A549 (cell line): Measurements from ENCODE around the gene EXOC3. TPM values are rescaled to one million over a fixed set of nuclear protein-coding genes. Genes with fewer than 3 reads are reported as not detected.

ENCODE experiments used
- ATAC-seq, 2 experiments: fragments of 200-7000 bp in 1 of 2; fragments of >200 bp in 1 of 2; cut with Nextera tagmentation in 1 of 2; cut with Tn5 transposase in 1 of 2; 3 replicates each; pipeline versions ENCODE4 v1.8.0 to v1.9.1; 2018 to 2020; ENCODE audit warnings: mild to moderate bottlenecking in 1 of 2, moderate library complexity in 1 of 2
- CTCF ChIA-PET: fragments of 300-600 bp; sonication (Branson Sonifier 250); formaldehyde crosslinking; extraction: SDS; loops from one replicate; lab custom pipeline; 2021; ENCODE audit warnings: antibody characterized with exemption, inconsistent platforms; lab: Yijun Ruan, JAX
- POLR2A ChIA-PET: fragments of 350-600 bp; formaldehyde crosslinking; extraction: SDS; loops from one replicate; lab custom pipeline; 2021; ENCODE audit warnings: antibody characterized with exemption, inconsistent platforms; lab: Yijun Ruan, JAX
- DNase-seq, 2 experiments: peaks; one replicate each; pipeline versions ENCODE4 v3.0.0 to v3.0.0-alpha.2; 2011 to 2016; ENCODE audit warnings: low read depth in 1 of 2, low spot score in 1 of 2
- FAIRE-seq: peaks from 2 replicates; lab custom pipeline; 2011; peaks lifted over from hg19 to GRCh38; lab: Jason Lieb, UNC
- H3K27ac ChIP-seq, 2 experiments: fragments of >200 bp; sonication (Bioruptor Twin); formaldehyde crosslinking; 3 replicates each; pipeline ENCODE4 v1.5.1; 2016 to 2017
- H3K4me1 ChIP-seq: fragments of >200 bp; sonication (Bioruptor Twin); formaldehyde crosslinking; 3 replicates; pipeline ENCODE4 v1.6.1; 2016
- H3K4me2 ChIP-seq: fragments of >200 bp; sonication (Bioruptor Twin); formaldehyde crosslinking; 3 replicates; pipeline ENCODE4 v1.6.1; 2016
- H3K4me3 ChIP-seq: fragments of >200 bp; sonication (Bioruptor Twin); formaldehyde crosslinking; 3 replicates; pipeline ENCODE4 v1.5.1; 2016
- H3K9me3 ChIP-seq: fragments of >200 bp; sonication (Bioruptor Twin); formaldehyde crosslinking; 3 replicates; pipeline ENCODE4 v1.6.1; 2016
- CBX2 ChIP-seq: fragments of 200-600 bp; sonication (generic); IDR thresholded peaks from 2 replicates; pipeline ENCODE4 v1.6.1; 2016; ENCODE audit warnings: low read depth, mild to moderate bottlenecking, borderline replicate concordance
- CBX8 ChIP-seq: fragments of 200-600 bp; sonication (generic); IDR thresholded peaks from 2 replicates; pipeline ENCODE4 v1.6.1; 2016
- CEBPB ChIP-seq, 2 experiments: fragments of >200 bp in 1 of 2; sonication (Bioruptor Twin) in 1 of 2; formaldehyde crosslinking in 1 of 2; IDR thresholded peaks; 2 replicates each; pipeline ENCODE4 v1.6.1; 2012 to 2016
- EHMT2 ChIP-seq: fragments of 200-600 bp; sonication (generic); IDR thresholded peaks from 2 replicates; pipeline ENCODE4 v1.6.1; 2016; ENCODE audit warnings: antibody characterized with exemption, low read depth, mild to moderate bottlenecking, moderate library complexity
- EP300 ChIP-seq, 2 experiments: fragments of >200 bp; sonication (Bioruptor Twin); formaldehyde crosslinking; IDR thresholded peaks; 2 replicates in 1 of 2; 3 replicates in 1 of 2; pipeline ENCODE4 v1.6.1; 2016 to 2017
- ESRRA ChIP-seq: fragments of 150-350 bp; IDR thresholded peaks from 2 replicates; pipeline ENCODE4 v1.6.1; 2014; ENCODE audit warnings: mild to moderate bottlenecking, low read length, borderline replicate concordance
- FOXS1 ChIP-seq: fragments of 250-450 bp; sonication (Bioruptor Pico); IDR thresholded peaks from 2 replicates; pipeline ENCODE4 v1.5.0; 2020; ENCODE audit warnings: mild to moderate bottlenecking, moderate library complexity
- HDAC2 ChIP-seq: fragments of 200-600 bp; sonication (generic); IDR thresholded peaks from 2 replicates; pipeline ENCODE4 v1.6.1; 2016
- HEYL ChIP-seq: fragments of 250-450 bp; sonication (Bioruptor Pico); IDR thresholded peaks from 2 replicates; pipeline ENCODE4 v1.8.0; 2021; ENCODE audit warnings: mild to moderate bottlenecking, moderate library complexity
- JUNB ChIP-seq: fragments of >200 bp; sonication (Bioruptor Twin); formaldehyde crosslinking; IDR thresholded peaks from 2 replicates; pipeline ENCODE4 v1.6.1; 2016
- NFE2L2 ChIP-seq: fragments of 150-350 bp; conservative IDR thresholded peaks from 2 replicates; pipeline ENCODE4 v1.6.1; 2014; ENCODE audit warnings: low read length
- NR3C1 ChIP-seq: fragments of >200 bp; sonication (Bioruptor Twin); formaldehyde crosslinking; IDR thresholded peaks from 3 replicates; pipeline ENCODE4 v1.6.1; 2017
- POLR2AphosphoS2 ChIP-seq: conservative IDR thresholded peaks from 2 replicates; pipeline ENCODE4 v1.6.1; 2012; ENCODE audit warnings: low read length, improper control_type of control experiment, inconsistent platforms
- RARB ChIP-seq: fragments of 250-450 bp; sonication (Bioruptor Pico); IDR thresholded peaks from 2 replicates; pipeline ENCODE4 v1.8.0; 2021; ENCODE audit warnings: mild to moderate bottlenecking, moderate library complexity
- RCOR1 ChIP-seq: fragments of 150-350 bp; IDR thresholded peaks from 2 replicates; pipeline ENCODE4 v1.6.1; 2014; ENCODE audit warnings: antibody characterized with exemption, low read length, low read depth
- RFX5 ChIP-seq: fragments of 450-650 bp; IDR thresholded peaks from 2 replicates; pipeline ENCODE4 v1.7.1; 2014; ENCODE audit warnings: antibody characterized with exemption, mild to moderate bottlenecking, moderate library complexity
- SMC3 ChIP-seq: fragments of >200 bp; sonication (Bioruptor Twin); formaldehyde crosslinking; IDR thresholded peaks from 3 replicates; pipeline ENCODE4 v1.6.1; 2018; ENCODE audit warnings: inconsistent platforms
- TFCP2L1 ChIP-seq: fragments of 250-450 bp; sonication (Bioruptor Pico); IDR thresholded peaks from 2 replicates; pipeline ENCODE4 v1.5.0; 2021; ENCODE audit warnings: mild to moderate bottlenecking
- TP53 ChIP-seq: fragments of 250-450 bp; sonication (Bioruptor Pico); IDR thresholded peaks from 2 replicates; pipeline ENCODE4 v1.5.0; 2021; ENCODE audit warnings: mild to moderate bottlenecking, moderate library complexity
- WGBS: methylation state at CpG from one replicate; pipeline ENCODE4 v1.1.6; 2017; ENCODE audit errors: missing lambda C conversion rate; 5-methylcytosine and 5-hydroxymethylcytosine counted together
- polyA plus RNA-seq, 4 experiments: library from polyadenylated mRNA; depleted of rRNA in 3 of 4; stranded (reverse); fragments of >200 nt; fragmentation: RNase III in 1 of 4; extraction: RNeasy Plus Mini Kit Qiagen cat#74134 plus additional on column Dnase treatment in 1 of 4; gene quantifications; 2 replicates in 3 of 4; 3 replicates in 1 of 4; pipeline ENCODE4 v1.2.3, GENCODE V29; 2011 to 2017
- TF ChIP-seq, protein P1 (sequence below): IDR thresholded peaks from 2 replicates; pipeline ENCODE4 v1.6.1; 2012
- TF ChIP-seq, protein P2 (sequence below): fragments of >200 bp; sonication (Bioruptor Twin); formaldehyde crosslinking; IDR thresholded peaks from 3 replicates; pipeline ENCODE4 v1.5.1; 2016
- TF ChIP-seq, protein P3 (sequence below): fragments of 150-350 bp; IDR thresholded peaks from 2 replicates; pipeline ENCODE4 v1.6.1; 2014; ENCODE audit warnings: low read depth, mild to moderate bottlenecking, low read length

EXOC3 gene
- polyA plus RNA-seq, 2 of the 4 experiments (the other 2 are of a cell fraction), result 20.0 to 33.6 TPM

DNA sequence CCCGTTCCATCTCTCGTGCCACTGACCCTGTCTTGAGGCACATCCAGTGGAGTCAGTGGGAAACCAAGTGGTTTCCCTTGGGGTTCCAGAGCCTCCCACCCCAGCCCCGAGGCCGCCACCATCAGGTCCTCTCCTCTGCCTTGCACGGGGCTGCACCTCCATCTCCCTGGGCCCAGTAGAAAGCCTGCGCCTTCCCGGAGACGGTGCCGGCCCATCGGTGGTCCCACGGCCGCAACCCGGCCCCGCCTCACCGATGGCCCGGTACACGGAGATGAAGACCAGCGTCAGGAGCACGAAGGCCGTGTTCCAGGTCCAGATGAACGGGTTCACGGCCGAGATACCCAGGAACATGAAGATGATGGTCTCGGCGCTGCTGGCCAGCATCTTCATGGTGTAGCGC, 40.0 kb downstream of the EXOC3 start:
- FAIRE-seq (no peak), ATAC-seq (no peak)
- H3K4me2 ChIP-seq, result no peak overlapping the region
- ChIA-PET CTCF (no interaction called here), POLR2A (no interaction called here)
- H3K4me1 ChIP-seq, result no peaks in the 10 kb centered on the region
- H3K27ac ChIP-seq, result no peak overlapping the region
- 75% methylated on average over 25 of the region's 26 CpGs for WGBS
- no peaks in the 10 kb centered on the region for H3K9me3 ChIP-seq
- no peak for TF ChIP-seq CBX8
- no peak for TF ChIP-seq JUNB
- TF ChIP-seq EP300 (IDR thresholded peaks at IDR 0.05), result no peak
- no peak for TF ChIP-seq RCOR1
- TF ChIP-seq, protein P1, sequence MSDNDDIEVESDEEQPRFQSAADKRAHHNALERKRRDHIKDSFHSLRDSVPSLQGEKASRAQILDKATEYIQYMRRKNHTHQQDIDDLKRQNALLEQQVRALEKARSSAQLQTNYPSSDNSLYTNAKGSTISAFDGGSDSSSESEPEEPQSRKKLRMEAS, result no peak
- TF ChIP-seq CEBPB (IDR thresholded peaks at IDR 0.05), result no peak
- TF ChIP-seq EHMT2, result no peak
- TF ChIP-seq FOXS1 (CRISPR knock-in tag), result no peak
- no peak for TF ChIP-seq HDAC2
- TF ChIP-seq RFX5, result no peak
- no peak for TF ChIP-seq ESRRA
- no peak for TF ChIP-seq NFE2L2
- TF ChIP-seq NR3C1, result no peak
- TF ChIP-seq, protein P2, sequence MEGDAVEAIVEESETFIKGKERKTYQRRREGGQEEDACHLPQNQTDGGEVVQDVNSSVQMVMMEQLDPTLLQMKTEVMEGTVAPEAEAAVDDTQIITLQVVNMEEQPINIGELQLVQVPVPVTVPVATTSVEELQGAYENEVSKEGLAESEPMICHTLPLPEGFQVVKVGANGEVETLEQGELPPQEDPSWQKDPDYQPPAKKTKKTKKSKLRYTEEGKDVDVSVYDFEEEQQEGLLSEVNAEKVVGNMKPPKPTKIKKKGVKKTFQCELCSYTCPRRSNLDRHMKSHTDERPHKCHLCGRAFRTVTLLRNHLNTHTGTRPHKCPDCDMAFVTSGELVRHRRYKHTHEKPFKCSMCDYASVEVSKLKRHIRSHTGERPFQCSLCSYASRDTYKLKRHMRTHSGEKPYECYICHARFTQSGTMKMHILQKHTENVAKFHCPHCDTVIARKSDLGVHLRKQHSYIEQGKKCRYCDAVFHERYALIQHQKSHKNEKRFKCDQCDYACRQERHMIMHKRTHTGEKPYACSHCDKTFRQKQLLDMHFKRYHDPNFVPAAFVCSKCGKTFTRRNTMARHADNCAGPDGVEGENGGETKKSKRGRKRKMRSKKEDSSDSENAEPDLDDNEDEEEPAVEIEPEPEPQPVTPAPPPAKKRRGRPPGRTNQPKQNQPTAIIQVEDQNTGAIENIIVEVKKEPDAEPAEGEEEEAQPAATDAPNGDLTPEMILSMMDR, result no peak
- TF ChIP-seq, protein P3, sequence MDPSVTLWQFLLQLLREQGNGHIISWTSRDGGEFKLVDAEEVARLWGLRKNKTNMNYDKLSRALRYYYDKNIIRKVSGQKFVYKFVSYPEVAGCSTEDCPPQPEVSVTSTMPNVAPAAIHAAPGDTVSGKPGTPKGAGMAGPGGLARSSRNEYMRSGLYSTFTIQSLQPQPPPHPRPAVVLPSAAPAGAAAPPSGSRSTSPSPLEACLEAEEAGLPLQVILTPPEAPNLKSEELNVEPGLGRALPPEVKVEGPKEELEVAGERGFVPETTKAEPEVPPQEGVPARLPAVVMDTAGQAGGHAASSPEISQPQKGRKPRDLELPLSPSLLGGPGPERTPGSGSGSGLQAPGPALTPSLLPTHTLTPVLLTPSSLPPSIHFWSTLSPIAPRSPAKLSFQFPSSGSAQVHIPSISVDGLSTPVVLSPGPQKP, result no peak
- TF ChIP-seq, all 56 proteins: peak for 0
- no peak for DNase-seq
- no peak overlapping the region for H3K4me3 ChIP-seq

DNA sequence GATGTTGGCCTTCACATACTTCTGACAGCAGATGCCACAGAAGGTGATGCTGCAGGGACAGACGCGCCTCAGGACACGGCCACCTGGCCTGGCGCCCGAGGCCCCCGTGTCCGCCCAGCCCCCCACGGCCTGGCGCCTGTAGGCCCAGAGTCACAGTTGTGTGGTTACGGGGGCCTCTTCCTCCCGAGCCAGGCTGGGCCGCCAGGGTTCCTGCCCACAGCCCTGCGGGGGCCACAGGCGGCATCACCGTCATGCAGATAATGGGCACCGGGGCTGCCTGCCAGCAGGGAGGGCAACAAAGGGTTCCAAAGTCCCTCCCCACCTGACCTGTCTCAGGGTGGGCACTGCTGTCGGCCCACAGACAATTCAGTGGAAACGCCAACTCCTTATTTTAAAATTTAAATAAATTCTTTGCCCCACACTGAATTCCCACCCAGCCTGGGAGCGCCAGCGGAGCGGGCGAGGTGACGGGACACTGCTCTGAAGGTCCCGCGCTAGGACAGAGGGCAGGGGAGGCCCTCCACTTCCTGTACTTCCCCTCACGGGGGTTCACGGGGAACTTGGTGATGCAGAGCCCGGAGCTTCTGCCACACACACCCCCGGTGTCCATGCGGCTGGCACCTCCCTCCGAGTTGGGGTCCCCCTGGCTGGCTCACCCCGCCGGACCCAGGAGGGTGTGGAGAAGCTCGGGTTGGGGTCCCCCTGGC, 40.6 kb downstream of the EXOC3 start:
- 84% methylated on average over 19 of the region's 34 CpGs for WGBS
- no peaks in the 10 kb centered on the region for H3K9me3 ChIP-seq
- ChIA-PET CTCF (no interaction called here), POLR2A (no interaction called here)
- TF ChIP-seq, protein P3, result no peak
- TF ChIP-seq TP53, result no peak
- TF ChIP-seq RARB (CRISPR knock-in tag), result no peak
- no peak for TF ChIP-seq CEBPB (IDR thresholded peaks at IDR 0.05)
- TF ChIP-seq TFCP2L1 (CRISPR knock-in tag), result no peak
- no peak for TF ChIP-seq JUNB
- no peak for TF ChIP-seq NFE2L2
- no peak for TF ChIP-seq CBX2
- TF ChIP-seq POLR2AphosphoS2, result no peak
- TF ChIP-seq HEYL (CRISPR knock-in tag), result no peak
- TF ChIP-seq SMC3, result no peak
- no peak overlapping the region for H3K27ac ChIP-seq
- DNase-seq, result no peak
- H3K4me1 ChIP-seq, result no peaks in the 10 kb centered on the region
- no peak for FAIRE-seq
- H3K4me2 ChIP-seq, result no peak overlapping the region
- H3K4me3 ChIP-seq, result no peak overlapping the region
- ATAC-seq, result no peak
